Esophagus squamous epithelium (tissue), 5 donors: Measurements from ENCODE around the gene MCFD2. TPM values are rescaled to one million over a fixed set of nuclear protein-coding genes. Genes with fewer than 3 reads are reported as not detected.

ENCODE experiments used
- DNase-seq: peaks from one replicate; lab custom pipeline; 2025; lab: John Stamatoyannopoulos, UW
- H3K27ac ChIP-seq, 4 donors: fragments of 200-600 bp; sonication (generic); one replicate each; pipeline ENCODE4 v1.5.1; 2016 to 2019; ENCODE audit warnings: mild to moderate bottlenecking in 1 of 4
- H3K27me3 ChIP-seq, 4 donors: fragments of 200-600 bp; sonication (generic); 1 replicate in 3 of 4; 2 replicates in 1 of 4; pipeline versions ENCODE4 v1.5.1 to v1.6.0; 2017 to 2021; ENCODE audit warnings: antibody characterized with exemption in 1 of 4
- H3K36me3 ChIP-seq, 3 donors: fragments of 200-600 bp; sonication (generic); one replicate each; pipeline ENCODE4 v1.5.1; 2016 to 2019
- H3K4me1 ChIP-seq, 3 donors: fragments of 200-600 bp; sonication (generic); one replicate each; pipeline ENCODE4 v1.5.1; 2017 to 2019
- H3K4me3 ChIP-seq, 4 donors: fragments of 200-600 bp; sonication (generic); 1 replicate in 3 of 4; 2 replicates in 1 of 4; pipeline ENCODE4 v1.5.1; 2016 to 2019; ENCODE audit warnings: mild to moderate bottlenecking in 2 of 4, moderate library complexity in 1 of 4
- H3K9me3 ChIP-seq, 3 donors: fragments of 200-600 bp; sonication (generic); one replicate each; pipeline ENCODE4 v1.5.1; 2016 to 2019
- POLR2A ChIP-seq, 4 donors: fragments of 450-650 bp; IDR thresholded peaks; one replicate each; pipeline ENCODE4 v1.6.1; 2017; ENCODE audit warnings: antibody characterized with exemption in 4 of 4, mild to moderate bottlenecking in 4 of 4, moderate library complexity in 3 of 4
- WGBS, 2 donors: methylation state at CpG; one replicate each; pipeline ENCODE4 v1.1.5; 2018; 5-methylcytosine and 5-hydroxymethylcytosine counted together
- intact Hi-C: fragments of 100-400 bp; cut with DNase I; formaldehyde crosslinking; loops from one replicate; pipeline ENCODE4 v1.15.0; 2022
- total RNA-seq, 4 donors: library from RNA; depleted of rRNA; stranded (reverse); fragments of >200 nt; gene quantifications; one replicate each; pipeline ENCODE4 v1.1.0, GENCODE V29; 2016
- TF ChIP-seq, protein P1 (sequence below), 6 experiments: fragments of 450-650 bp in 4 of 6; fragments of 200-600 bp in 2 of 6; sonication (generic) in 2 of 6; IDR thresholded peaks; one replicate each; pipeline ENCODE4 v1.5.1; 2016 to 2019; ENCODE audit warnings: antibody characterized with exemption in 6 of 6, mild to moderate bottlenecking in 4 of 6, moderate library complexity in 4 of 6
- donor health status: DM: yes; HTN: yes; CAD: no.

MCFD2 gene
- total RNA-seq, 4 donors from 2014 or later = 49.7 to 62.8 (median 56.7) TPM

GRCh38 chr2:46926863-46927262 lies 11.3 kb upstream of the MCFD2 start:
- no peak for TF ChIP-seq POLR2A (IDR thresholded peaks at IDR 0.05)
- TF ChIP-seq, protein P1, sequence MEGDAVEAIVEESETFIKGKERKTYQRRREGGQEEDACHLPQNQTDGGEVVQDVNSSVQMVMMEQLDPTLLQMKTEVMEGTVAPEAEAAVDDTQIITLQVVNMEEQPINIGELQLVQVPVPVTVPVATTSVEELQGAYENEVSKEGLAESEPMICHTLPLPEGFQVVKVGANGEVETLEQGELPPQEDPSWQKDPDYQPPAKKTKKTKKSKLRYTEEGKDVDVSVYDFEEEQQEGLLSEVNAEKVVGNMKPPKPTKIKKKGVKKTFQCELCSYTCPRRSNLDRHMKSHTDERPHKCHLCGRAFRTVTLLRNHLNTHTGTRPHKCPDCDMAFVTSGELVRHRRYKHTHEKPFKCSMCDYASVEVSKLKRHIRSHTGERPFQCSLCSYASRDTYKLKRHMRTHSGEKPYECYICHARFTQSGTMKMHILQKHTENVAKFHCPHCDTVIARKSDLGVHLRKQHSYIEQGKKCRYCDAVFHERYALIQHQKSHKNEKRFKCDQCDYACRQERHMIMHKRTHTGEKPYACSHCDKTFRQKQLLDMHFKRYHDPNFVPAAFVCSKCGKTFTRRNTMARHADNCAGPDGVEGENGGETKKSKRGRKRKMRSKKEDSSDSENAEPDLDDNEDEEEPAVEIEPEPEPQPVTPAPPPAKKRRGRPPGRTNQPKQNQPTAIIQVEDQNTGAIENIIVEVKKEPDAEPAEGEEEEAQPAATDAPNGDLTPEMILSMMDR (IDR thresholded peaks at IDR 0.05) = no peak
- intact Hi-C loops = no loop called here
- Histone ChIP-seq H3K9me3 (no peaks in the 10 kb centered on the region), H3K4me1 (peaks cover 0 to 37% (median 3%) of the 10 kb centered on the region in 3 donors), H3K4me3 (no peak overlapping the region), H3K36me3 (no peaks in the 10 kb centered on the region), H3K27me3 (no peaks in the 10 kb centered on the region), H3K27ac (no peak overlapping the region)
- WGBS, 2 donors = 91 to 94% methylated on average over 2 of the region's 2 CpGs
- no peak for DNase-seq

DNA sequence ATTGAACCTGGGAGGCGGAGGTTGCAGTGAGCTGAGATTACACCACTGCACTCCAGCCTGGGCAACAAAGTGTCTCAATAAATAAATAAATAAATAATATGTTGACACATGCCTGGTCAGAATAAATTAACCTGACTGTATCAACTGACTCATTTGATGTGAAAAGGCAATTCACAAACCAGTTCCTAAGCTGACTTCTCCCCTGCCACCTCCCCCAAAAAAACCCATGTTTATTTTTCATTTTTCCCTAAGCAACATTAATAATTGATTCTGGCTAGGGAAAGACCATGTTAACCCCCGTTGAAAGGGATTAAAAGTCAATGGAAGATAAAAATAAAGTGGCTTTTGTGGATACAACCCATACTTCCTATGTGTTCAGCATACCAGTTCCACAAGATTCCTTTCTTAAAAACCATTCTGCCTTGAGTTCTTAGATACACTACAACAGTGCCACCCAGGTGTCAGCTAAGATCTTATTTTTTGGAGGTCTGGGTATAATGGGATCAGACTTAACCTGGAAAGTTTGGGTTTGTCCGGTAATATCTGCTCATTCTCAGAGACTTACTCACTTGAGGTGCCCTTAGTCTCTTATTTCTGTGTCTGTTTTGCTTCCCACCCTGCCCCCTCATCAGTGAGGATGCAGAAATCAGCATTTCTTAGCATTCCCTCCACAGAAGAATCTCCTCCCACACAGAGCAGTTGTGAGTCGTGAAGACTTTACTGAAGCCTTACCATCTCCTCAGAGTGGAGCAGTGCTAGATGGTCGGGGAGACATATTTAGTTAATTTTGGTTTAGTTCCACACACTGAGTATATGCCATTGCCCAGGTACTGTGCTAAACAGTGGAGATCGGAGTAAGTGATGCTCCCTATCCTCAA lies 10.1 kb upstream of the MCFD2 start:
- intact Hi-C loops = no loop called here
- Histone ChIP-seq H3K4me3 (no peak overlapping the region), H3K4me1 (peaks cover 0 to 37% (median 3%) of the 10 kb centered on the region in 3 donors), H3K27ac (peak overlapping the region in 3 of 4 donors; percentile 61 to 74 (median 73)), H3K9me3 (no peaks in the 10 kb centered on the region), H3K36me3 (no peaks in the 10 kb centered on the region), H3K27me3 (no peaks in the 10 kb centered on the region)
- TF ChIP-seq, protein P1 (IDR thresholded peaks at IDR 0.05) = no peak
- TF ChIP-seq POLR2A (IDR thresholded peaks at IDR 0.05) = no peak
- no peak for DNase-seq
- WGBS, 2 donors = 69 to 78% methylated on average over 6 of the region's 6 CpGs

DNA sequence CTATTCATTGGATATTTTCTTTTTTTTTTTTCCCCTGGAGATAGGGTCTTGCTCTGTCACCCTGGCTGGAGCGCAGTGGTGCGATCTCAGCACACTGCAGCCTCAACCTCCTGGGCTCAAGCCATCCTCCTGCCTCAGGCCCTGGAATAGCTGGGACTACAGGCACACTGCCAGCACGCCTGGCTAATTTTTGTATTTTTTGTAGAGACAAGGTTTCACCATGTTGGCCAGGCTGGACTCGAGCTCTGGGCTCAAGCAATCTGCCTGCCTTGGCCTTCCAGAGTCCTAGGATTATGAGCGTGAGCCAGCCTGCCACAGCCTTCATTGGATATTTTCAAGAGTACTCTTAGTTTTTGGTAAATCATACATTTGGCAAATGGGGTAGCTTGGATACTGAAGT lies 9.0 kb upstream of the MCFD2 start:
- intact Hi-C loops = no loop called here
- Histone ChIP-seq H3K27ac (peak overlapping the region in 2 of 4 donors; percentile 21 to 74), H3K4me3 (no peak overlapping the region), H3K9me3 (no peaks in the 10 kb centered on the region), H3K36me3 (no peaks in the 10 kb centered on the region), H3K27me3 (no peaks in the 10 kb centered on the region), H3K4me1 (peaks cover 0 to 37% (median 3%) of the 10 kb centered on the region in 3 donors)
- 86 to 97% methylated on average over 5 of the region's 5 CpGs for WGBS, 2 donors
- no peak for TF ChIP-seq POLR2A (IDR thresholded peaks at IDR 0.05)
- TF ChIP-seq, protein P1 (IDR thresholded peaks at IDR 0.05) = no peak
- no peak for DNase-seq

DNA sequence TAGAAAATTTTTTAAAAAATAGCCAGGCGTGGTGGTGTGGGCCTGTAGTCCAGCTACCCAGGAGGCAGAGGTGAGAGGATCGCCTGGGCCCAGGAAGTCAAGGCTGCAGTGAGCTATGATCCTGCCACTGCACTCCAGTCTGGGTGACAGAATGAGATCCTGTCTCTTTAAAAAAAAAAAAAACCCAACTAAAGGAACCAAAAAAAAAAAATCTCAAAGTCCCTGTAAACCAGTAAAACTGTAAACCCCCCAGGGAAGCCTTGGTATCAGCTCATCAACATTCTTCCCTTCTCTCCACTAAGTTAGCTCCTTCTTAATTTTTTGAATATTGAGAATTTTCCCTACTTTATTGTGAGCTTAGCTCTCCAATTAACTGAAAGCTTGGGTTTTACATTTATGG lies 8.4 kb upstream of the MCFD2 start:
- 100% methylated on average over 2 of the region's 2 CpGs for WGBS, 2 donors
- Histone ChIP-seq H3K36me3 (no peaks in the 10 kb centered on the region), H3K4me3 (no peak overlapping the region), H3K27me3 (no peaks in the 10 kb centered on the region), H3K9me3 (no peaks in the 10 kb centered on the region), H3K4me1 (peaks cover 0 to 37% (median 3%) of the 10 kb centered on the region in 3 donors), H3K27ac (no peak overlapping the region)
- TF ChIP-seq POLR2A (IDR thresholded peaks at IDR 0.05) = no peak
- TF ChIP-seq, protein P1 (IDR thresholded peaks at IDR 0.05) = no peak
- no peak for DNase-seq
- intact Hi-C loops = no loop called here

DNA sequence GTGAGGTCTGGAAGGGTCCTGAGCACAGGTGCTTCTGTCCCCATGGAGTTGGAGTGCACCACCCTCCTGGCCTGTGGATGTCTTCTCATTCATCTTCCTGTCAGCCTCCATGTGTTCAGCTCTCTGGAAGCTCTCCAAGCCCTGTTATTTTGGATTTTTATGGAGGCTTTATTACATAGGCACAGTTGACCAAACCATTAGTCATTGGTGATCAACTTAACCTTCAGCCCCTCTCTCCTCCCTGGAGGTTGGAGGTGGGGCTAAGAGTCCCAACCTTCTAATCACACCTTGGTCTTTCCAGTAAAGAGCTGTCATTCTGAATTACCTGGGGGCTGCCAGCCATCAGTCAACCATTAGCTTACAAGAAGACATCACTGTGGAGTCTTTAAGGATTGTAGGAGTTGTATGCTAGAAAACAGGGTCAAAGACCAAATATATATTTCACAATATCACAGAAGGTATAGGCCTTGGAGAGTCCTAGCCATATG lies 7.5 kb upstream of the MCFD2 start:
- Histone ChIP-seq H3K27me3 (no peaks in the 10 kb centered on the region), H3K4me1 (peaks cover 0 to 37% (median 0%) of the 10 kb centered on the region in 3 donors), H3K36me3 (no peaks in the 10 kb centered on the region), H3K4me3 (no peak overlapping the region), H3K27ac (peak overlapping the region in 3 of 4 donors; percentile 24 to 58 (median 44)), H3K9me3 (no peaks in the 10 kb centered on the region)
- DNase-seq = no peak
- intact Hi-C loops = no loop called here
- no peak for TF ChIP-seq POLR2A (IDR thresholded peaks at IDR 0.05)
- TF ChIP-seq, protein P1 (IDR thresholded peaks at IDR 0.05) = no peak
